Naive B cell (primary cell): Measurements from ENCODE around the gene HRAS. TPM values are rescaled to one million over a fixed set of nuclear protein-coding genes. Genes with fewer than 3 reads are reported as not detected.
A peak's percentile ranks its signal among the peaks of the same experiment; 100 is the strongest.

ENCODE experiments used
- ATAC-seq, 2 donors: fragments of 150-1000 bp; cut with Tn5 transposase; 2 replicates each; pipeline ENCODE4 v1.10.0; 2021; ENCODE audit warnings: low read depth in 2 of 2, mild to moderate bottlenecking in 2 of 2, moderate library complexity in 2 of 2
- DNase-seq: peaks from one replicate; pipeline ENCODE4 v3.0.0; 2022
- H3K27ac Mint-ChIP-seq, 6 donors: one replicate each; pipeline ENCODE4 v1.8.0; 2020 to 2022; ENCODE audit warnings: mild to moderate bottlenecking in 6 of 6, mixed read lengths in 6 of 6, moderate library complexity in 5 of 6, inconsistent platforms in 2 of 6
- H3K27me3 Mint-ChIP-seq, 3 donors: one replicate each; pipeline ENCODE4 v1.8.0; 2021 to 2022; ENCODE audit warnings: mixed read lengths in 3 of 3, mild to moderate bottlenecking in 1 of 3
- H3K36me3 Mint-ChIP-seq, 2 donors: one replicate each; pipeline ENCODE4 v1.8.0; 2020 to 2022; ENCODE audit warnings: mixed read lengths in 2 of 2, inconsistent platforms in 1 of 2, mild to moderate bottlenecking in 1 of 2
- H3K4me1 Mint-ChIP-seq, 3 donors: one replicate each; pipeline ENCODE4 v1.8.0; 2020 to 2022; ENCODE audit warnings: mixed read lengths in 3 of 3, inconsistent platforms in 1 of 3, mild to moderate bottlenecking in 1 of 3, moderate library complexity in 1 of 3
- H3K4me3 Mint-ChIP-seq, 8 donors: one replicate each; pipeline ENCODE4 v1.8.0; 2020 to 2022; ENCODE audit warnings: mild to moderate bottlenecking in 8 of 8, mixed read lengths in 8 of 8, moderate library complexity in 8 of 8, inconsistent platforms in 2 of 8
- H3K9me3 Mint-ChIP-seq, 7 donors: one replicate each; pipeline ENCODE4 v1.8.0; 2020 to 2022; ENCODE audit warnings: mixed read lengths in 7 of 7, mild to moderate bottlenecking in 5 of 7, inconsistent platforms in 2 of 7, moderate library complexity in 1 of 7
- polyA plus RNA-seq, 6 donors: library from polyadenylated mRNA; unstranded; fragments of 300-500 nt; fragmentation: Illumina TruSeq; gene quantifications; one replicate each; pipeline ENCODE4 v1.2.3, GENCODE V29; 2021; ENCODE audit warnings: low read depth in 6 of 6

Gene HRAS
- polyA plus RNA-seq, 6 donors from 2014 or later: 11.2 to 25.1 (median 13.8) TPM

- Mint-ChIP-seq H3K4me1 (peaks cover 13 to 25% (median 15%) of the 10 kb centered on the region in 3 donors), H3K4me3 (peak overlapping the region in 2 of 8 donors; percentile 28 to 41), H3K9me3 (no peaks in the 10 kb centered on the region), H3K27ac (no peak overlapping the region), H3K36me3 (no peaks in the 10 kb centered on the region), H3K27me3 (no peaks in the 10 kb centered on the region)
- DNase-seq: no peak
- ATAC-seq: no peak
Observed at GRCh38 chr11:563066-563811, 27.9 kb upstream of the HRAS start.

- Mint-ChIP-seq H3K27ac (no peak overlapping the region), H3K4me1 (peaks cover 13 to 25% (median 17%) of the 10 kb centered on the region in 3 donors)
Observed at GRCh38 chr11:562046-562645, 26.8 kb upstream of the HRAS start.

GRCh38 chr11:561148-562003, 26.0 kb upstream of the HRAS start:
- no peaks in the 10 kb centered on the region for H3K9me3 Mint-ChIP-seq

More at GRCh38 chr11:562046-562645, 26.8 kb upstream of the HRAS start:
- peak overlapping the region; percentile 84 to 93 (median 87) for H3K4me3 Mint-ChIP-seq
- ATAC-seq (no peak), DNase-seq (no peak)
- H3K27me3 Mint-ChIP-seq: no peaks in the 10 kb centered on the region
- H3K36me3 Mint-ChIP-seq: no peaks in the 10 kb centered on the region
- no peaks in the 10 kb centered on the region for H3K9me3 Mint-ChIP-seq

GRCh38 chr11:560305-561147, 25.1 kb upstream of the HRAS start, which contains the start of the genes LMNTD2 and RASSF7:
LMNTD2 (minus strand) TSS chr11:560738; CDS start chr11:560716, 22 bp downstream.
RASSF7 (plus strand) TSS chr11:560970; CDS start chr11:561769, 799 bp downstream.
- Mint-ChIP-seq H3K36me3 (no peaks in the 10 kb centered on the region), H3K9me3 (no peaks in the 10 kb centered on the region)
- peak; percentile 90 to 92 for ATAC-seq

More at GRCh38 chr11:561148-562003, 26.0 kb upstream of the HRAS start:
- DNase-seq (no peak), ATAC-seq (peak; percentile 36 to 38)
- Mint-ChIP-seq H3K27ac (peak overlapping the region in 5 of 6 donors; percentile 56 to 76 (median 68)), H3K27me3 (no peaks in the 10 kb centered on the region), H3K36me3 (no peaks in the 10 kb centered on the region), H3K4me3 (peak overlapping the region; percentile 84 to 93 (median 87)), H3K4me1 (peaks cover 13 to 27% (median 17%) of the 10 kb centered on the region in 3 donors)

GRCh38 chr11:559712-560304, 24.4 kb upstream of the HRAS start:
- DNase-seq: no peak
- ATAC-seq: no peak
- H3K9me3 Mint-ChIP-seq: no peaks in the 10 kb centered on the region
- peak overlapping the region; percentile 77 to 88 (median 85) for H3K4me3 Mint-ChIP-seq
- H3K27me3 Mint-ChIP-seq: no peaks in the 10 kb centered on the region
- H3K4me1 Mint-ChIP-seq: peaks cover 13 to 31% (median 17%) of the 10 kb centered on the region in 3 donors
- H3K36me3 Mint-ChIP-seq: no peaks in the 10 kb centered on the region
- H3K27ac Mint-ChIP-seq: peak overlapping the region in 4 of 6 donors; percentile 67 to 90 (median 84)

More at GRCh38 chr11:560305-561147, 25.1 kb upstream of the HRAS start, which contains the start of the genes LMNTD2 and RASSF7:
- DNase-seq: peak; percentile 93
- Mint-ChIP-seq H3K4me1 (peaks cover 13 to 31% (median 17%) of the 10 kb centered on the region in 3 donors), H3K4me3 (peak within 1 kb of the TSS; percentile 84 to 93 (median 87)), H3K27me3 (no peaks in the 10 kb centered on the region), H3K27ac (peak within 1 kb of the TSS in 5 of 6 donors; percentile 67 to 90 (median 80))

GRCh38 chr11:559020-559620, 23.7 kb upstream of the HRAS start:
- H3K27me3 Mint-ChIP-seq: no peaks in the 10 kb centered on the region
- H3K27ac Mint-ChIP-seq: no peak overlapping the region
- peak overlapping the region in 5 of 8 donors; percentile 46 to 84 (median 70) for H3K4me3 Mint-ChIP-seq
- H3K36me3 Mint-ChIP-seq: no peaks in the 10 kb centered on the region
- DNase-seq (no peak), ATAC-seq (no peak)
- H3K9me3 Mint-ChIP-seq: no peaks in the 10 kb centered on the region
- peaks cover 13 to 32% (median 17%) of the 10 kb centered on the region in 3 donors for H3K4me1 Mint-ChIP-seq

GRCh38 chr11:558503-558902, 23.1 kb upstream of the HRAS start:
- Mint-ChIP-seq H3K4me1 (peaks cover 10 to 30% (median 17%) of the 10 kb centered on the region in 3 donors), H3K27ac (no peak overlapping the region), H3K36me3 (no peaks in the 10 kb centered on the region), H3K4me3 (peak overlapping the region in 1 of 8 donors; percentile 29), H3K9me3 (no peaks in the 10 kb centered on the region), H3K27me3 (no peaks in the 10 kb centered on the region)
- no peak for DNase-seq
- no peak for ATAC-seq

- peaks cover 10 to 29% (median 17%) of the 10 kb centered on the region in 3 donors for H3K4me1 Mint-ChIP-seq
- H3K27me3 Mint-ChIP-seq: no peaks in the 10 kb centered on the region
- no peak for DNase-seq
- no peaks in the 10 kb centered on the region for H3K36me3 Mint-ChIP-seq
- H3K27ac Mint-ChIP-seq: no peak overlapping the region
- ATAC-seq: no peak
- peak overlapping the region in 5 of 8 donors; percentile 29 to 80 (median 62) for H3K4me3 Mint-ChIP-seq
- no peaks in the 10 kb centered on the region for H3K9me3 Mint-ChIP-seq
Observed at GRCh38 chr11:557328-558132, 22.2 kb upstream of the HRAS start.

- DNase-seq (no peak), ATAC-seq (no peak)
- Mint-ChIP-seq H3K27me3 (no peaks in the 10 kb centered on the region), H3K36me3 (no peaks in the 10 kb centered on the region), H3K4me1 (peaks cover 10 to 29% (median 16%) of the 10 kb centered on the region in 3 donors), H3K4me3 (peak overlapping the region; percentile 29 to 80 (median 57)), H3K27ac (peak overlapping the region in 1 of 6 donors; percentile 74), H3K9me3 (no peaks in the 10 kb centered on the region)
Observed at GRCh38 chr11:556662-557256, 21.4 kb upstream of the HRAS start.

- H3K4me3 Mint-ChIP-seq: peak overlapping the region; percentile 29 to 72 (median 58)
Observed at GRCh38 chr11:555780-556661, 20.6 kb upstream of the HRAS start.

More at GRCh38 chr11:555780-556661, 20.6 kb upstream of the HRAS start:
- peak overlapping the region in 1 of 6 donors; percentile 74 for H3K27ac Mint-ChIP-seq
- peaks cover 4 to 22% (median 11%) of the 10 kb centered on the region in 3 donors for H3K4me1 Mint-ChIP-seq
- no peaks in the 10 kb centered on the region for H3K9me3 Mint-ChIP-seq
- no peaks in the 10 kb centered on the region for H3K27me3 Mint-ChIP-seq
- DNase-seq: no peak
- ATAC-seq: no peak
- no peaks in the 10 kb centered on the region for H3K36me3 Mint-ChIP-seq
